HepG2 (cell line): ENCODE results near the gene ECHS1. TPM values are rescaled to one million over a fixed set of nuclear protein-coding genes. Genes with fewer than 3 reads are reported as not detected.

Experiments used
- BRCA1 ChIP-seq: sonication (generic); formaldehyde crosslinking; IDR thresholded peaks from 2 replicates; pipeline ENCODE4 v1.4.0; 2020; ENCODE audit warnings: missing genetic modification reagents
- GMEB1 ChIP-seq: sonication (generic); formaldehyde crosslinking; IDR thresholded peaks from 2 replicates; pipeline ENCODE4 v1.5.1; 2020; ENCODE audit warnings: missing genetic modification reagents, mild to moderate bottlenecking, borderline replicate concordance
- GTF2F1 ChIP-seq: fragments of 150-350 bp; IDR thresholded peaks from 2 replicates; pipeline ENCODE4 v1.6.1; 2014; ENCODE audit warnings: low read length
- IRX3 ChIP-seq: sonication (generic); formaldehyde crosslinking; IDR thresholded peaks from 2 replicates; pipeline ENCODE4 v1.8.1; 2023; ENCODE audit warnings: mild to moderate bottlenecking, low read depth, missing genetic modification reagents, borderline replicate concordance
- KDM5A ChIP-seq: fragments of 200-600 bp; sonication (generic); IDR thresholded peaks from 2 replicates; pipeline ENCODE4 v1.7.0; 2018; ENCODE audit warnings: antibody characterized with exemption, mild to moderate bottlenecking, low read length, borderline replicate concordance
- MED1 ChIP-seq: sonication (generic); formaldehyde crosslinking; IDR thresholded peaks from 2 replicates; pipeline ENCODE4 v1.4.0; 2020; ENCODE audit warnings: missing genetic modification reagents
- MEF2D ChIP-seq: sonication (generic); formaldehyde crosslinking; IDR thresholded peaks from 2 replicates; pipeline ENCODE4 v1.5.1; 2020; ENCODE audit warnings: mild to moderate bottlenecking, missing genetic modification reagents
- MYC ChIP-seq: sonication (generic); formaldehyde crosslinking; IDR thresholded peaks from 2 replicates; pipeline ENCODE4 v1.9.0; 2021; ENCODE audit warnings: missing genetic modification reagents, borderline replicate concordance
- NFATC3 ChIP-seq: sonication (generic); formaldehyde crosslinking; IDR thresholded peaks from 2 replicates; pipeline ENCODE4 v1.5.1; 2020; ENCODE audit warnings: mild to moderate bottlenecking, missing genetic modification reagents
- NONO ChIP-seq, 2 experiments: fragments of 450-650 bp in 1 of 2; sonication (generic) in 1 of 2; formaldehyde crosslinking in 1 of 2; IDR thresholded peaks in 1 of 2; conservative IDR thresholded peaks in 1 of 2; 2 replicates each; pipeline versions ENCODE4 v1.6.1 to v1.8.0; 2017 to 2022; ENCODE audit warnings: mild to moderate bottlenecking in 1 of 2, missing genetic modification reagents in 1 of 2, moderate library complexity in 1 of 2
- NR2F2 ChIP-seq: IDR thresholded peaks from 2 replicates; pipeline ENCODE4 v1.6.1; 2012; ENCODE audit warnings: low read depth, inconsistent platforms, borderline replicate concordance
- TFE3 ChIP-seq: IDR thresholded peaks from 2 replicates; pipeline ENCODE4 v1.6.1; 2016
- TRAFD1 ChIP-seq: sonication (generic); formaldehyde crosslinking; IDR thresholded peaks from 2 replicates; pipeline ENCODE4 v1.5.1; 2020; ENCODE audit warnings: missing genetic modification reagents, mild to moderate bottlenecking, borderline replicate concordance
- ZBTB26 ChIP-seq: IDR thresholded peaks from 2 replicates; pipeline ENCODE4 v1.6.1; 2016; ENCODE audit warnings: missing compliant biosample characterization, missing genetic modification reagents, borderline replicate concordance
- ZNF362 ChIP-seq: sonication (generic); formaldehyde crosslinking; IDR thresholded peaks from 2 replicates; pipeline ENCODE4 v1.4.0; 2020; ENCODE audit warnings: missing genetic modification reagents, mild to moderate bottlenecking, borderline replicate concordance
- ZNF512B ChIP-seq: sonication (generic); formaldehyde crosslinking; IDR thresholded peaks from 2 replicates; pipeline ENCODE4 v1.5.1; 2020; ENCODE audit warnings: missing genetic modification reagents, mild to moderate bottlenecking, borderline replicate concordance
- ZNF841 ChIP-seq: sonication (generic); formaldehyde crosslinking; IDR thresholded peaks from 2 replicates; pipeline ENCODE4 v1.8.1; 2023; ENCODE audit warnings: missing genetic modification reagents, borderline replicate concordance
- polyA plus RNA-seq, 8 experiments: library from polyadenylated mRNA; depleted of rRNA in 3 of 8; stranded (reverse) in 7 of 8; unstranded in 1 of 8; fragments of >200 nt; fragmentation: Illumina TruSeq in 4 of 8; extraction: Trizol in 4 of 8; gene quantifications; 2 replicates each; pipeline versions ENCODE4 v1.2.1 to v1.2.3, GENCODE V29; 2011 to 2016; ENCODE audit warnings: low read depth in 4 of 8, missing spikeins in 1 of 8, mixed read lengths in 1 of 8; ENCODE audit not compliant: insufficient read depth in 1 of 8
- total RNA-seq, 5 experiments: library from RNA; depleted of rRNA; stranded (reverse); fragments of >200 nt; fragmentation: Illumina TruSeq; extraction: Trizol; gene quantifications; 2 replicates each; pipeline ENCODE4 v1.2.3, GENCODE V29; 2016; ENCODE audit warnings: low read depth in 1 of 5

Gene ECHS1
- total and polyA plus RNA-seq, 2 of the 13 experiments (the other 11 are each of a cell fraction or from before 2014, with no cell fraction given) = 32.7 to 195 TPM

- peak; percentile 64; the same call in 1 of the 2 replicates for TF ChIP-seq MYC (CRISPR knock-in tag)
- no peak for TF ChIP-seq ZNF512B (CRISPR knock-in tag)
- no peak for TF ChIP-seq KDM5A
- TF ChIP-seq MED1 (CRISPR knock-in tag) = peak; percentile 55
- TF ChIP-seq ZNF841 (CRISPR knock-in tag) = no peak
- TF ChIP-seq TFE3 (CRISPR knock-in tag) = no peak
- TF ChIP-seq NR2F2 = no peak
- no peak for TF ChIP-seq GMEB1
- no peak for TF ChIP-seq ZNF362 (CRISPR knock-in tag)
- TF ChIP-seq NONO (IDR thresholded peaks at IDR 0.05) = no peak
- TF ChIP-seq NONO (CRISPR knock-in tag; conservative IDR thresholded peaks at IDR 0.05) = peak; percentile 43; the same call in 1 of the 2 replicates
- TF ChIP-seq NFATC3 = no peak
- TF ChIP-seq IRX3 (CRISPR knock-in tag) = peak; percentile 32; the same call in 1 of the 2 replicates
- no peak for TF ChIP-seq ZBTB26 (CRISPR knock-in tag)
- TF ChIP-seq TRAFD1 (CRISPR knock-in tag) = no peak
- no peak for TF ChIP-seq MEF2D
- no peak for TF ChIP-seq BRCA1 (CRISPR knock-in tag)
- TF ChIP-seq GTF2F1 = 0 out of 2 replicates have a peak, but pooled peaks have one; percentile 33
Measured at GRCh38 chr10:133373174-133374090, at the start of gene ECHS1 (continued).
